GM12878 (cell line): Measurements from ENCODE around the gene MFAP2. TPM values are rescaled to one million over a fixed set of nuclear protein-coding genes. Genes with fewer than 3 reads are reported as not detected.

Experiments
- ATAC-seq: fragments of 200-7000 bp; cut with Tn5 transposase; 3 replicates; pipeline ENCODE4 v1.9.1; 2020; ENCODE audit warnings: mild to moderate bottlenecking, moderate library complexity
- BruUV-seq: library from RNA; stranded (reverse); fragments of 400-500 nt; replicated peaks from 2 replicates; lab custom pipeline; 2021; lab: Mats Ljungman, UMichigan
- CTCF ChIA-PET: fragments of 300-600 bp; sonication (Branson Sonifier 250); formaldehyde crosslinking; extraction: SDS; loops from one replicate; lab custom pipeline; 2021; ENCODE audit warnings: inconsistent platforms; lab: Yijun Ruan, JAX
- POLR2A ChIA-PET: fragments of 350-600 bp; formaldehyde crosslinking; extraction: SDS; loops from one replicate; lab custom pipeline; 2021; ENCODE audit warnings: inconsistent platforms; lab: Charles Lee
- RAD21 ChIA-PET: fragments of 300-600 bp; sonication (Branson Sonifier 250); formaldehyde crosslinking; loops from one replicate; lab custom pipeline; 2023; ENCODE audit warnings: antibody characterized with exemption; ENCODE audit not compliant: unreplicated experiment; lab: Charles Lee
- SMC1A ChIA-PET: fragments of 300-600 bp; sonication (Branson Sonifier 250); formaldehyde crosslinking; loops from one replicate; lab custom pipeline; 2023; ENCODE audit not compliant: unreplicated experiment, uncharacterized antibody; lab: Charles Lee
- DNase-seq: peaks from one replicate; pipeline ENCODE4 v3.0.0-alpha.2; 2011; ENCODE audit warnings: low read depth, low spot score
- FAIRE-seq: peaks from 3 replicates; lab custom pipeline; 2011; peaks lifted over from hg19 to GRCh38; lab: Jason Lieb, UNC
- H2AFZ ChIP-seq: 2 replicates; pipeline ENCODE4 v1.6.0; 2011; ENCODE audit warnings: low read depth, low read length, control low read depth; ENCODE audit not compliant: control insufficient read depth
- H3K27ac ChIP-seq: 2 replicates; pipeline ENCODE4 v1.5.1; 2011; ENCODE audit warnings: control low read depth; ENCODE audit not compliant: control insufficient read depth, insufficient read depth
- H3K27me3 ChIP-seq, 2 experiments: replicated peaks in 1 of 2; 2 replicates each; pipeline versions ENCODE4 v1.6.0 to v1.6.1; 2011; ENCODE audit warnings: low read length in 1 of 2; ENCODE audit not compliant: control insufficient read depth in 2 of 2, insufficient read depth in 2 of 2
- H3K36me3 ChIP-seq, 2 experiments: 2 replicates each; pipeline ENCODE4 v1.5.1; 2011; ENCODE audit warnings: low read length in 1 of 2; ENCODE audit not compliant: control insufficient read depth in 2 of 2, insufficient read depth in 2 of 2
- H3K4me1 ChIP-seq: 2 replicates; pipeline ENCODE4 v1.6.1; 2011; ENCODE audit warnings: mild to moderate bottlenecking, low read length, moderate library complexity, mixed read lengths; ENCODE audit not compliant: control insufficient read depth, insufficient read depth
- H3K4me2 ChIP-seq: 2 replicates; pipeline ENCODE4 v1.6.0; 2011; ENCODE audit warnings: control low read depth; ENCODE audit not compliant: control insufficient read depth, insufficient read depth
- H3K4me3 ChIP-seq: fragments of 200-600 bp; sonication (generic); 2 replicates; pipeline ENCODE4 v1.5.1; 2016
- H3K79me2 ChIP-seq: 2 replicates; pipeline ENCODE4 v1.6.0; 2011; ENCODE audit warnings: low read length; ENCODE audit not compliant: control insufficient read depth, insufficient read depth
- H3K9ac ChIP-seq: 2 replicates; pipeline ENCODE4 v1.8.0; 2011; ENCODE audit warnings: low read length, control low read depth, mixed read lengths; ENCODE audit not compliant: control insufficient read depth, insufficient read depth
- H3K9me3 ChIP-seq: replicated peaks from 3 replicates; pipeline ENCODE4 v1.5.1; 2011; ENCODE audit warnings: mild to moderate bottlenecking, low read length; ENCODE audit not compliant: control insufficient read depth, insufficient read depth
- H4K20me1 ChIP-seq: 2 replicates; pipeline ENCODE4 v1.6.0; 2011; ENCODE audit not compliant: control insufficient read depth, insufficient read depth
- BMI1 ChIP-seq: fragments of 450-650 bp; IDR thresholded peaks from 2 replicates; pipeline ENCODE4 v1.6.1; 2016; ENCODE audit warnings: mild to moderate bottlenecking, moderate library complexity, borderline replicate concordance
- CBFB ChIP-seq: IDR thresholded peaks from 2 replicates; pipeline ENCODE4 v1.6.1; 2016; ENCODE audit warnings: antibody characterized with exemption, low read depth
- GABPA ChIP-seq: IDR thresholded peaks from 2 replicates; pipeline ENCODE4 v1.6.1; 2014; ENCODE audit warnings: antibody characterized with exemption, low read depth, mild to moderate bottlenecking, inconsistent platforms
- HDAC2 ChIP-seq: fragments of 200-600 bp; sonication (generic); IDR thresholded peaks from 2 replicates; pipeline ENCODE4 v1.6.1; 2017
- KLF5 ChIP-seq: fragments of 450-650 bp; IDR thresholded peaks from 2 replicates; pipeline ENCODE4 v1.6.1; 2014; ENCODE audit warnings: mild to moderate bottlenecking; ENCODE audit not compliant: partially characterized antibody
- POLR2AphosphoS2 ChIP-seq: IDR thresholded peaks from 2 replicates; pipeline ENCODE4 v1.6.1; 2011; ENCODE audit warnings: low read depth, mild to moderate bottlenecking, low read length, improper control_type of control experiment, moderate library complexity
- WRNIP1 ChIP-seq: IDR thresholded peaks from 2 replicates; pipeline ENCODE4 v1.6.1; 2011; ENCODE audit warnings: low read depth, low read length, improper control_type of control experiment, borderline replicate concordance
- WGBS: methylation state at CpG from one replicate; pipeline ENCODE4 v1.1.6; 2016; ENCODE audit warnings: low lambda C conversion rate; ENCODE audit not compliant: insufficient replicate concordance, insufficient coverage; ENCODE audit errors: missing lambda C conversion rate; 5-methylcytosine and 5-hydroxymethylcytosine counted together
- in situ Hi-C: fragments of 300-500 bp; cut with MboI; formaldehyde crosslinking; loops from 9 replicates; pipeline ENCODE4 v1.14.3; 2018; ENCODE audit warnings: mixed read lengths
- intact Hi-C: fragments of 100-400 bp; cut with micrococcal nuclease; formaldehyde crosslinking; loops from one replicate; pipeline ENCODE4 v1.14.2; 2022; ENCODE audit not compliant: unreplicated experiment
- polyA plus RNA-seq, 11 experiments: library from polyadenylated mRNA; depleted of rRNA in 4 of 11; unstranded in 6 of 11; stranded (reverse) in 5 of 11; fragments of >200 nt; fragmentation: Nextera tagmentation in 4 of 11; fragmentation: Illumina TruSeq in 1 of 11; extraction: Ambion mirVana in 4 of 11; extraction: Trizol in 1 of 11; gene quantifications; 1 replicate in 1 of 11; 2 replicates in 10 of 11; pipeline versions ENCODE4 v1.2.1 to v1.2.3, GENCODE V29; 2011 to 2016; ENCODE audit warnings: inconsistent platforms in 2 of 11, missing spikeins in 2 of 11, low read depth in 1 of 11
- total RNA-seq, 4 experiments: library from RNA; depleted of rRNA in 3 of 4; stranded (reverse); fragments of >200 nt in 3 of 4; fragmentation: Illumina TruSeq in 1 of 4; extraction: Trizol in 1 of 4; gene quantifications; 2 replicates each; pipeline versions ENCODE4 v1.2.1 to v1.2.3, GENCODE V29; 2013 to 2021
- TF ChIP-seq, protein P1 (sequence below): fragments of 450-650 bp; IDR thresholded peaks from 2 replicates; pipeline ENCODE4 v1.6.1; 2017; ENCODE audit warnings: mild to moderate bottlenecking
- TF ChIP-seq, protein P2 (sequence below): fragments of 450-650 bp; IDR thresholded peaks from 2 replicates; pipeline ENCODE4 v1.6.1; 2018; ENCODE audit warnings: borderline replicate concordance, mild to moderate bottlenecking; ENCODE audit not compliant: partially characterized antibody
- TF ChIP-seq, protein P3 (sequence below): IDR thresholded peaks from 2 replicates; pipeline ENCODE4 v1.6.1; 2012; ENCODE audit warnings: low read length, inconsistent platforms
- TF ChIP-seq, protein P4 (sequence below): IDR thresholded peaks from 2 replicates; pipeline ENCODE4 v1.6.1; 2012; ENCODE audit warnings: mild to moderate bottlenecking, low read depth, low read length
- TF ChIP-seq, protein P5 (sequence below): fragments of 450-650 bp; formaldehyde crosslinking; IDR thresholded peaks from 2 replicates; pipeline ENCODE4 v1.4.0; 2022; ENCODE audit warnings: mild to moderate bottlenecking, moderate library complexity

MFAP2 gene
- total and polyA plus RNA-seq, 10 of the 15 experiments (the other 5 are each of a cell fraction or from before 2014, with no cell fraction given), result 0.16 TPM; not detected in 9

DNA sequence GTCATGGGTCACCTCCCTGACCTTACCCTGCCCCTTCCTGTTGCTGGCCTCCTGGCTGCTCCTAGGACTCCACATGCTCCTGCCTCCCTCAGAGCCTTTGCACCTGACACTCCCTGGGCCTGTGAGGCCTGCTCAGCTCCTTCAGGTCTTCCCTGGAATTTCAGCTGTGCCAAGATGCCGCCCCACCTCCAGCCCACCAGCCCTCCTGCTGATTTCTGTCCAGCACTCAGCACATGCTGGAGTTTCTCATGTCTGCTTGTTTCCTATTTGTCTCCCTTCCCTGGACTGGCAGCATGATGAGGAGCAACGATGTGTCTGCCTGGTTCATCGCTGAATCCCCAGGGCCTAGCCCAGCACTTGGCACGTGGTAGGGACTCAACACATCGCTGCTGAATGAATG, 3.0 kb downstream of the MFAP2 start:
- ChIA-PET SMC1A (no interaction called here), CTCF (no interaction called here), RAD21 (no interaction called here), POLR2A (no interaction called here)
- no peaks in the 10 kb centered on the region for H3K36me3 ChIP-seq
- in situ Hi-C loops (no loop called here), intact Hi-C loops (no loop called here)
- no peaks in the 10 kb centered on the region for H3K9me3 ChIP-seq
- no peak overlapping the region for H3K9ac ChIP-seq
- no TSS peak for BruUV-seq
- no peaks in the 10 kb centered on the region for H3K79me2 ChIP-seq
- no peak overlapping the region for H2AFZ ChIP-seq
- DNase-seq (no peak), FAIRE-seq (no peak), ATAC-seq (no peak)
- H4K20me1 ChIP-seq, result no peaks in the 10 kb centered on the region
- no peaks in the 10 kb centered on the region for H3K4me1 ChIP-seq
- WGBS, result 74% methylated on average over 5 of the region's 5 CpGs
- no peak overlapping the region for H3K4me3 ChIP-seq
- no peak overlapping the region for H3K27ac ChIP-seq
- H3K27me3 ChIP-seq, result peaks cover 7 to 13% of the 10 kb centered on the region in 2 experiments; a peak in 3 of 4 replicates
- no peak overlapping the region for H3K4me2 ChIP-seq
- TF ChIP-seq KLF5 (no peak), WRNIP1 (no peak), POLR2AphosphoS2 (no peak), GABPA (no peak), CBFB (no peak), BMI1 (no peak), HDAC2 (no peak)
- TF ChIP-seq, protein P1, sequence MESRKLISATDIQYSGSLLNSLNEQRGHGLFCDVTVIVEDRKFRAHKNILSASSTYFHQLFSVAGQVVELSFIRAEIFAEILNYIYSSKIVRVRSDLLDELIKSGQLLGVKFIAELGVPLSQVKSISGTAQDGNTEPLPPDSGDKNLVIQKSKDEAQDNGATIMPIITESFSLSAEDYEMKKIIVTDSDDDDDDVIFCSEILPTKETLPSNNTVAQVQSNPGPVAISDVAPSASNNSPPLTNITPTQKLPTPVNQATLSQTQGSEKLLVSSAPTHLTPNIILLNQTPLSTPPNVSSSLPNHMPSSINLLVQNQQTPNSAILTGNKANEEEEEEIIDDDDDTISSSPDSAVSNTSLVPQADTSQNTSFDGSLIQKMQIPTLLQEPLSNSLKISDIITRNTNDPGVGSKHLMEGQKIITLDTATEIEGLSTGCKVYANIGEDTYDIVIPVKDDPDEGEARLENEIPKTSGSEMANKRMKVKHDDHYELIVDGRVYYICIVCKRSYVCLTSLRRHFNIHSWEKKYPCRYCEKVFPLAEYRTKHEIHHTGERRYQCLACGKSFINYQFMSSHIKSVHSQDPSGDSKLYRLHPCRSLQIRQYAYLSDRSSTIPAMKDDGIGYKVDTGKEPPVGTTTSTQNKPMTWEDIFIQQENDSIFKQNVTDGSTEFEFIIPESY, result no peak
- TF ChIP-seq, protein P2, sequence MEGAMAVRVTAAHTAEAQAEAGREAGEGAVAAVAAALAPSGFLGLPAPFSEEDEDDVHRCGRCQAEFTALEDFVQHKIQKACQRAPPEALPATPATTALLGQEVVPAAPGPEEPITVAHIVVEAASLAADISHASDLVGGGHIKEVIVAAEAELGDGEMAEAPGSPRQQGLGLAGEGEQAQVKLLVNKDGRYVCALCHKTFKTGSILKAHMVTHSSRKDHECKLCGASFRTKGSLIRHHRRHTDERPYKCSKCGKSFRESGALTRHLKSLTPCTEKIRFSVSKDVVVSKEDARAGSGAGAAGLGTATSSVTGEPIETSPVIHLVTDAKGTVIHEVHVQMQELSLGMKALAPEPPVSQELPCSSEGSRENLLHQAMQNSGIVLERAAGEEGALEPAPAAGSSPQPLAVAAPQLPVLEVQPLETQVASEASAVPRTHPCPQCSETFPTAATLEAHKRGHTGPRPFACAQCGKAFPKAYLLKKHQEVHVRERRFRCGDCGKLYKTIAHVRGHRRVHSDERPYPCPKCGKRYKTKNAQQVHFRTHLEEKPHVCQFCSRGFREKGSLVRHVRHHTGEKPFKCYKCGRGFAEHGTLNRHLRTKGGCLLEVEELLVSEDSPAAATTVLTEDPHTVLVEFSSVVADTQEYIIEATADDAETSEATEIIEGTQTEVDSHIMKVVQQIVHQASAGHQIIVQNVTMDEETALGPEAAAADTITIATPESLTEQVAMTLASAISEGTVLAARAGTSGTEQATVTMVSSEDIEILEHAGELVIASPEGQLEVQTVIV, result no peak
- TF ChIP-seq, protein P3, sequence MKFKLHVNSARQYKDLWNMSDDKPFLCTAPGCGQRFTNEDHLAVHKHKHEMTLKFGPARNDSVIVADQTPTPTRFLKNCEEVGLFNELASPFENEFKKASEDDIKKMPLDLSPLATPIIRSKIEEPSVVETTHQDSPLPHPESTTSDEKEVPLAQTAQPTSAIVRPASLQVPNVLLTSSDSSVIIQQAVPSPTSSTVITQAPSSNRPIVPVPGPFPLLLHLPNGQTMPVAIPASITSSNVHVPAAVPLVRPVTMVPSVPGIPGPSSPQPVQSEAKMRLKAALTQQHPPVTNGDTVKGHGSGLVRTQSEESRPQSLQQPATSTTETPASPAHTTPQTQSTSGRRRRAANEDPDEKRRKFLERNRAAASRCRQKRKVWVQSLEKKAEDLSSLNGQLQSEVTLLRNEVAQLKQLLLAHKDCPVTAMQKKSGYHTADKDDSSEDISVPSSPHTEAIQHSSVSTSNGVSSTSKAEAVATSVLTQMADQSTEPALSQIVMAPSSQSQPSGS, result no peak
- TF ChIP-seq, protein P4, sequence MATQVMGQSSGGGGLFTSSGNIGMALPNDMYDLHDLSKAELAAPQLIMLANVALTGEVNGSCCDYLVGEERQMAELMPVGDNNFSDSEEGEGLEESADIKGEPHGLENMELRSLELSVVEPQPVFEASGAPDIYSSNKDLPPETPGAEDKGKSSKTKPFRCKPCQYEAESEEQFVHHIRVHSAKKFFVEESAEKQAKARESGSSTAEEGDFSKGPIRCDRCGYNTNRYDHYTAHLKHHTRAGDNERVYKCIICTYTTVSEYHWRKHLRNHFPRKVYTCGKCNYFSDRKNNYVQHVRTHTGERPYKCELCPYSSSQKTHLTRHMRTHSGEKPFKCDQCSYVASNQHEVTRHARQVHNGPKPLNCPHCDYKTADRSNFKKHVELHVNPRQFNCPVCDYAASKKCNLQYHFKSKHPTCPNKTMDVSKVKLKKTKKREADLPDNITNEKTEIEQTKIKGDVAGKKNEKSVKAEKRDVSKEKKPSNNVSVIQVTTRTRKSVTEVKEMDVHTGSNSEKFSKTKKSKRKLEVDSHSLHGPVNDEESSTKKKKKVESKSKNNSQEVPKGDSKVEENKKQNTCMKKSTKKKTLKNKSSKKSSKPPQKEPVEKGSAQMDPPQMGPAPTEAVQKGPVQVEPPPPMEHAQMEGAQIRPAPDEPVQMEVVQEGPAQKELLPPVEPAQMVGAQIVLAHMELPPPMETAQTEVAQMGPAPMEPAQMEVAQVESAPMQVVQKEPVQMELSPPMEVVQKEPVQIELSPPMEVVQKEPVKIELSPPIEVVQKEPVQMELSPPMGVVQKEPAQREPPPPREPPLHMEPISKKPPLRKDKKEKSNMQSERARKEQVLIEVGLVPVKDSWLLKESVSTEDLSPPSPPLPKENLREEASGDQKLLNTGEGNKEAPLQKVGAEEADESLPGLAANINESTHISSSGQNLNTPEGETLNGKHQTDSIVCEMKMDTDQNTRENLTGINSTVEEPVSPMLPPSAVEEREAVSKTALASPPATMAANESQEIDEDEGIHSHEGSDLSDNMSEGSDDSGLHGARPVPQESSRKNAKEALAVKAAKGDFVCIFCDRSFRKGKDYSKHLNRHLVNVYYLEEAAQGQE, result no peak
- TF ChIP-seq, protein P5, sequence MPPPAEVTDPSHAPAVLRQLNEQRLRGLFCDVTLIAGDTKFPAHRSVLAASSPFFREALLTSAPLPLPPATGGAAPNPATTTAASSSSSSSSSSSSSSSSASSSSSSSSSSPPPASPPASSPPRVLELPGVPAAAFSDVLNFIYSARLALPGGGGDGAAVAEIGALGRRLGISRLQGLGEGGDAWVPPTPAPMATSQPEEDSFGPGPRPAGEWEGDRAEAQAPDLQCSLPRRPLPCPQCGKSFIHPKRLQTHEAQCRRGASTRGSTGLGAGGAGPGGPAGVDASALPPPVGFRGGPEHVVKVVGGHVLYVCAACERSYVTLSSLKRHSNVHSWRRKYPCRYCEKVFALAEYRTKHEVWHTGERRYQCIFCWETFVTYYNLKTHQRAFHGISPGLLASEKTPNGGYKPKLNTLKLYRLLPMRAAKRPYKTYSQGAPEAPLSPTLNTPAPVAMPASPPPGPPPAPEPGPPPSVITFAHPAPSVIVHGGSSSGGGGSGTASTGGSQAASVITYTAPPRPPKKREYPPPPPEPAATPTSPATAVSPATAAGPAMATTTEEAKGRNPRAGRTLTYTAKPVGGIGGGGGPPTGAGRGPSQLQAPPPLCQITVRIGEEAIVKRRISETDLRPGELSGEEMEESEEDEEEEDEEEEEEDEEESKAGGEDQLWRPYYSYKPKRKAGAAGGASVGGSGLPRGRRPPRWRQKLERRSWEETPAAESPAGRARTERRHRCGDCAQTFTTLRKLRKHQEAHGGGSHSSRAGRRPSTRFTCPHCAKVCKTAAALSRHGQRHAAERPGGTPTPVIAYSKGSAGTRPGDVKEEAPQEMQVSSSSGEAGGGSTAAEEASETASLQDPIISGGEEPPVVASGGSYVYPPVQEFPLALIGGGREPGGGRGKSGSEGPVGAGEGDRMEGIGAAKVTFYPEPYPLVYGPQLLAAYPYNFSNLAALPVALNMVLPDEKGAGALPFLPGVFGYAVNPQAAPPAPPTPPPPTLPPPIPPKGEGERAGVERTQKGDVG, result no peak
